Mucosa of stomach (tissue), 1 donor: ENCODE data around the gene PRPF6.

Experiments
- H3K27me3 ChIP-seq: one replicate; pipeline ENCODE4 v1.7.0; 2013; ENCODE audit warnings: mild to moderate bottlenecking, low read length; ENCODE audit not compliant: control insufficient read depth, insufficient read depth
- H3K36me3 ChIP-seq: one replicate; pipeline ENCODE4 v1.7.0; 2013; ENCODE audit warnings: low read length; ENCODE audit not compliant: control insufficient read depth, insufficient read depth
- H3K4me1 ChIP-seq: one replicate; pipeline ENCODE4 v1.7.0; 2013; ENCODE audit warnings: mild to moderate bottlenecking, low read length; ENCODE audit not compliant: control insufficient read depth, insufficient read depth
- H3K4me3 ChIP-seq: one replicate; pipeline ENCODE4 v1.7.0; 2013; ENCODE audit warnings: low read length
- H3K9ac ChIP-seq: one replicate; pipeline ENCODE4 v1.7.0; 2013; ENCODE audit warnings: mild to moderate bottlenecking, low read length, moderate library complexity
- H3K9me3 ChIP-seq: one replicate; pipeline ENCODE4 v1.7.0; 2013; ENCODE audit warnings: mild to moderate bottlenecking, low read length, moderate library complexity; ENCODE audit not compliant: control insufficient read depth
- donor health status: Pancreatic carcinoma.

PRPF6 gene

GRCh38 chr20:64068386-64069208, 87.7 kb downstream of the PRPF6 start:
- Histone ChIP-seq H3K4me3 (no peak overlapping the region), H3K9me3 (no peaks in the 10 kb centered on the region), H3K9ac (no peak overlapping the region), H3K27me3 (no peaks in the 10 kb centered on the region), H3K4me1 (peaks cover 20% of the 10 kb centered on the region), H3K36me3 (no peaks in the 10 kb centered on the region)

DNA sequence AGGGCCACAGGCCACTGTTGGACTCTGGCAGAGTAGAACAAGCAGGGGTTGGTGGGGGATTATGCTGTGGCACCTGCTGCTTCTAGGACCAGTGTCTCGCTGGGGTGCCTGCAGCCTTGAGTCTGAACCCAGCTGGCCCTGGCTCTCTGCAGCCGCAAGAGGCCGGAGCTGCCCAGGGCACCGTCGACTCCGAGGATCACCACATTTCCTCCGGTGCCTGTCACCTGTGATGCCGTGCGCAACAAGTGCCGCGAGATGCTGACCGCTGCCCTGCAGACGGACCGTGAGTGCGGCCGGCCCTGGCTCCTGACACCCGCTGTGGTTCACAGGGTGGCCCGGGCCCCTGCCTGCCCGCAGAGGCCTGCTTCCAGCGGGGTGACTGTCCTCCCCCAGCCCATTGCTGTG, 88.3 kb downstream of the PRPF6 start:
- Histone ChIP-seq H3K9me3 (no peaks in the 10 kb centered on the region), H3K4me1 (peaks cover 14% of the 10 kb centered on the region), H3K36me3 (no peaks in the 10 kb centered on the region), H3K9ac (no peak overlapping the region), H3K27me3 (no peaks in the 10 kb centered on the region), H3K4me3 (no peak overlapping the region)

DNA sequence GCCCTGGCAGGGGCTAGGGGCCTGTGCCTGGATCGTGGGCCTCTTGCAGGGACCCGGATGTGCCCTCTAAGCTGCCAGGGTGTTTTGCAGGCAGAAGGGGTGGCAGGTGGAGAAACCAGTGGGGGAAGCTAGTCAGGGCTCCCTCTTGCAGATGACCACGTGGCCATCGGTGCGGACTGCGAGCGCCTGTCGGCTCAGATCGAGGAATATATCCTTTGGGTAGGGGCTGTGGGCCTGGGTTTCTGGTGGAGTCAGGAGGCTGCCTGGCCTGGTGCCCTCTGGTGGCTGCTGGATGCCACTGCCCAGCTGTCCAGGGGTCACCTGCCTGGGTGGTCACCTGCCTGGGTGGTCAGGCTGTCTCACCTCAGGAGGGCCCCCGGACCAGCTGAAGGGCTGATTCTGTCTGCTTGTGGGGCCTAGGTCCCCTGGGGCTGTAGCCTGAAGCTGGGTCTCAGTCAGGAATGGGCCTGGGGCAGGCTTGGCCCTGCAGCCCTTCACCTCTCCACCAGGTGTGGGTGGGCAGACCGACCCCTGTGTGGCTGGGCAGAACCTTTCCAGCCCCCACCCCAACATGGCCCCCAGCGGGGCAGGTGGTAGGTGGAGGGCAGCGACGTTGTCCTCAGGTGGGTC, 88.8 kb downstream of the PRPF6 start:
- Histone ChIP-seq H3K36me3 (no peaks in the 10 kb centered on the region), H3K27me3 (no peaks in the 10 kb centered on the region), H3K4me1 (peaks cover 9% of the 10 kb centered on the region), H3K9me3 (no peaks in the 10 kb centered on the region), H3K9ac (no peak overlapping the region), H3K4me3 (no peak overlapping the region)

DNA sequence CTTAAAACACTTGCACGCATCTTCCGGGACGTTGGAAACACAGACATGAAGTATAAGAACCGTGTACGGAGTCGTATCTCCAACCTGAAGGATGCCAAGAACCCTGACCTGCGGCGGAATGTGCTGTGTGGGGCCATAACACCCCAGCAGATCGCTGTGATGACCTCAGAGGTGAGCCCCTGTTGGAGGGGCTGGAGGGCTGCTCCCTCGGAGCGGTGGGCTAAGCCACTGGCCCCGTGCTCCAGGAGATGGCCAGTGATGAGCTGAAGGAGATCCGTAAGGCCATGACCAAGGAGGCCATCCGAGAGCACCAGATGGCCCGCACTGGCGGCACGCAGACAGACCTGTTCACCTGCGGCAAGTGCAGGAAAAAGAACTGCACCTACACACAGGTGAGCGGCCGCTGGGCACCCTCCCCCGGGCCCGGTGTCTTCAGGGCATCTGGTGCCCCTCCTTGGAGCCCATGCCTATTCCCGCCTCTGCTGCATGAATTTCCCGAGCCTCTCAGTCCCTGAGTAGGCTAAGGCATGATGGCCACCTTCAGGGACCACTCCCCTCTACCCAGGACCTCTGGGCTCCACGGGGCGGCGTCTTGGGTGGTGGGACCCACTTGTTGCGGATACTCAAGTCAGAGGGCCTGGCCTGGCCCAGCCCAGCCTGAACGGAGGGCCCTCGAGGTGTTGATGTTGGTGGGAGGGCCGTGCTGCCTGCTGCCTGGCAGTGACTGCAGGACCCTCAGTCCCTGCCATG, 89.5 kb downstream of the PRPF6 start:
- Histone ChIP-seq H3K27me3 (no peaks in the 10 kb centered on the region), H3K9ac (no peak overlapping the region), H3K4me1 (peaks cover 8% of the 10 kb centered on the region), H3K36me3 (no peaks in the 10 kb centered on the region), H3K9me3 (no peaks in the 10 kb centered on the region), H3K4me3 (no peak overlapping the region)

DNA sequence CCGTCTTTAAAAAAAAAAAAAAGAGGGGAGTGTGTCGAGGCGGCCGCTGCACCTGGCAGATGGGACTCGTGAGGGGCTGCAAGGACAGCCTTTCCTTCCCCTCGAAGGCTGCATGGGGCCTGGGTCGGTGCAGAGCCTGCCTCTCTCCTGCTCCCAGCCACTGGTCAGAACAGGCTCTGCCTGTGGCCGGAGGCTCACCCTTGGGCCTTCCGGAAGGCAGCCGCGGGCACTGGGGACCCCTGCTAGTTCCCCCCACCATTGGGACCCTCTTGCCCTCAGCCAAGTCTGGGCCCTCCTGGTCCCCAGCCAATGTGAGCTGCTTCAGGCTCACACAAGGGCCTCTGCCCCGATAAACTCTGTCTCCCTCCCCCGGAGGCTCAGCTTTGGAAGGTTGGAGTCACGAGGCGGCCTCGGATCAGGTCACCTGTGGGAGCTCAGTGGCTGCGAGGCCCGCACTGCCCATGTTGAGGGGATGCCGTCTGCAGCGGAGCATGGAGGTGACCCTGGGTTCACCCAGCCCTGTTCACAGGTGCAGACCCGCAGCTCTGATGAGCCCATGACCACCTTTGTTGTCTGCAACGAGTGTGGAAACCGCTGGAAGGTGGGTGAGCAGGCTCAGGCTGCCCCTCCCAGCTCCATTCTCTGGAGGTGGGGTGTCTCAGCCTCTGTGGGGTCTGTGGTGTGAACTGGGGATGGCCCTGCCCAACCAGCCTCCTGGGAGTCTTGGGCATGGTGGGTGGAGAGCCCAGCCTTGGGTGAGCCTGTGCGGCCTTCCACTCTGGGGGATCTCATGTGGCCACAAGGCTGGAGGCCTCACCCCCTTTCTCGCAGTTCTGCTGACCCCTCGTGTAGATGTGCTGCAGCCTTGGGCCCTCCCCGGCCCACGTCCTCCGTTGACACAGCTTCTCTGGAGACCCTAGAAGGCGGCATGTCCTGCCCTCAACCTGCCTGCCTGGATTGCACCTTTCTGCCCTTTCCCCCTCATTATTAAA, 90.7 kb downstream of the PRPF6 start:
- Histone ChIP-seq H3K36me3 (no peaks in the 10 kb centered on the region), H3K27me3 (no peaks in the 10 kb centered on the region), H3K4me1 (peaks cover 6% of the 10 kb centered on the region), H3K4me3 (no peak overlapping the region), H3K9me3 (no peaks in the 10 kb centered on the region), H3K9ac (no peak overlapping the region)

GRCh38 chr20:64072498-64073063, 91.6 kb downstream of the PRPF6 start:
- Histone ChIP-seq H3K36me3 (no peaks in the 10 kb centered on the region), H3K4me3 (no peak overlapping the region), H3K4me1 (no peaks in the 10 kb centered on the region)

GRCh38 chr20:64073476-64074183, 92.7 kb downstream of the PRPF6 start:
- Histone ChIP-seq H3K4me1 (peaks cover 6% of the 10 kb centered on the region), H3K9ac (no peak overlapping the region), H3K27me3 (peaks cover 3% of the 10 kb centered on the region), H3K9me3 (no peaks in the 10 kb centered on the region), H3K4me3 (no peak overlapping the region), H3K36me3 (no peaks in the 10 kb centered on the region)

More at GRCh38 chr20:64072498-64073063, 91.6 kb downstream of the PRPF6 start:
- no peaks in the 10 kb centered on the region for H3K9me3 ChIP-seq
- no peak overlapping the region for H3K9ac ChIP-seq
- no peaks in the 10 kb centered on the region for H3K27me3 ChIP-seq

GRCh38 chr20:64074184-64074789, 93.4 kb downstream of the PRPF6 start:
- Histone ChIP-seq H3K36me3 (no peaks in the 10 kb centered on the region), H3K4me1 (peaks cover 12% of the 10 kb centered on the region), H3K4me3 (no peak overlapping the region), H3K27me3 (peaks cover 8% of the 10 kb centered on the region), H3K9ac (no peak overlapping the region), H3K9me3 (no peaks in the 10 kb centered on the region)

DNA sequence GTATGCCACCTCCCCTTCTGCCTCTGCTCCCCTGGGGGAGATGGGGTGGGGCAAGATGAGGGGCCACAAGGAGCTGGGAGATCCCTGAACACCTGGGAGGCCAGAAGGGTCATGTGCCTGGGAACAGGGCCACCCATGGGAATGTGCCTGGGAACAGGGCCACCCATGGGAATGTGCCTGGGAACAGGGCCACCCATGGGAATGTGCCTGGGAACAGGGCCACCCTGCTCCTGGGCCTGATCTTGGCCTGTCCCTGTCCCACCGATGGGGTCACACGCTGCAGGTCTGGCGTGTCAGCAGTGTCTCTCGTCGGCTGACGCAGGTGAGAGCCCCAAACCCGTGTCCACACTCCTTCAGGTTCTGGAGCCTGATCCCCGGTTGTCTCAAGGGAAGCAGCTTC, 94.0 kb downstream of the PRPF6 start:
- H3K4me3 ChIP-seq: no peak overlapping the region
- H3K27me3 ChIP-seq: peaks cover 8% of the 10 kb centered on the region
- H3K9ac ChIP-seq: no peak overlapping the region
- H3K4me1 ChIP-seq: peaks cover 14% of the 10 kb centered on the region
- H3K9me3 ChIP-seq: no peaks in the 10 kb centered on the region
- H3K36me3 ChIP-seq: no peaks in the 10 kb centered on the region

DNA sequence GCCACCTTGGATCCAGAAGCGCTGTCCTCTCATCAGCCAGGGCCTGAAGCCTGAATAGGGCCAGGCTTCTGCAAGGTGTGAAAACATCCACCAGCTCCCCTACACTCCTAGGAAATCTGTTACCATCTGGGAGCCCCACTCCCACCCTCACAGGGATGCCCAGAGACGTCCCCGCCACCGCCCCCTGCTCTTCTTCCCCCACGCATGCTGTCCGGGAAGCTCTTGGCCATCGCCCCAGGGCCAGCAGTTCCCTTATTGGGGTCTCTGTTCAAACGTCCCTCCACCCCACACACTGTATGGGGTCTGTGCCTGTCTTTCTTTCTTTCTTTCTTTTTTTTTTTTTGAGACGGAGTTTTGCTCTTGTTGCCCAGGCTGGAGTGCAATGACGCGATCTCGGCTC, 94.6 kb downstream of the PRPF6 start:
- no peaks in the 10 kb centered on the region for H3K9me3 ChIP-seq
- peaks cover 14% of the 10 kb centered on the region for H3K4me1 ChIP-seq
- no peak overlapping the region for H3K4me3 ChIP-seq
- H3K9ac ChIP-seq: no peak overlapping the region
- peaks cover 8% of the 10 kb centered on the region for H3K27me3 ChIP-seq
- no peaks in the 10 kb centered on the region for H3K36me3 ChIP-seq
